HepG2 (cell line): ENCODE results near the gene PMEPA1. TPM values are rescaled to one million over a fixed set of nuclear protein-coding genes. Genes with fewer than 3 reads are reported as not detected.

ENCODE experiments used
- ATAC-seq: fragments of 200-7000 bp; cut with Tn5 transposase; 3 replicates; pipeline ENCODE4 v1.9.1; 2020; ENCODE audit warnings: mild to moderate bottlenecking, moderate library complexity
- BruUV-seq: library from RNA; stranded (reverse); fragments of 400-500 nt; replicated peaks from 2 replicates; lab custom pipeline; 2021; lab: Mats Ljungman, UMichigan
- CTCF ChIA-PET: fragments of 300-600 bp; formaldehyde crosslinking; extraction: SDS; loops from one replicate; lab custom pipeline; 2021; ENCODE audit warnings: low total read pairs, inconsistent platforms, low intra/inter-chr PET ratio; lab: Yijun Ruan, JAX
- POLR2A ChIA-PET: fragments of 350-600 bp; sonication (Branson Sonifier 250); formaldehyde crosslinking; loops from one replicate; lab custom pipeline; 2020; ENCODE audit warnings: antibody characterized with exemption, inconsistent platforms; lab: Yijun Ruan, JAX
- DNase-seq: peaks from one replicate; pipeline ENCODE4 v3.0.0-alpha.2; 2015; ENCODE audit warnings: low spot score
- FAIRE-seq: peaks from 3 replicates; lab custom pipeline; 2011; peaks lifted over from hg19 to GRCh38; lab: Jason Lieb, UNC
- H2AFZ ChIP-seq: one replicate; pipeline ENCODE4 v1.6.1; 2011; ENCODE audit warnings: low read length, inconsistent platforms
- H3K27ac ChIP-seq: fragments of 300-600 bp; 3 replicates; pipeline ENCODE4 v1.8.0; 2011; ENCODE audit warnings: mixed run types, mild to moderate bottlenecking, mixed read lengths, low read length, inconsistent platforms; ENCODE audit not compliant: insufficient read depth; ENCODE audit errors: extremely low read length
- H3K27me3 ChIP-seq, 2 experiments: fragments of 200-600 bp in 1 of 2; 2 replicates in 1 of 2; 3 replicates in 1 of 2; pipeline versions ENCODE4 v1.6.0 to v1.8.0; 2011; ENCODE audit warnings: low read length in 2 of 2, mild to moderate bottlenecking in 2 of 2, moderate library complexity in 2 of 2, inconsistent platforms in 1 of 2; ENCODE audit not compliant: insufficient read depth in 2 of 2, control insufficient read depth in 1 of 2
- H3K36me3 ChIP-seq, 2 experiments: fragments of 200-600 bp in 1 of 2; replicated peaks in 1 of 2; 2 replicates in 1 of 2; 3 replicates in 1 of 2; pipeline versions ENCODE4 v1.5.1 to v1.8.0; 2011; ENCODE audit warnings: low read length in 2 of 2, inconsistent platforms in 1 of 2; ENCODE audit not compliant: insufficient read depth in 2 of 2, control insufficient read depth in 1 of 2
- H3K4me1 ChIP-seq: 2 replicates; pipeline ENCODE4 v1.5.1; 2012; ENCODE audit warnings: low read length, inconsistent platforms; ENCODE audit not compliant: insufficient read depth
- H3K4me2 ChIP-seq: 2 replicates; pipeline ENCODE4 v1.6.0; 2011; ENCODE audit warnings: low read depth, low read length, inconsistent platforms
- H3K4me3 ChIP-seq, 3 experiments: fragments of 200-600 bp in 1 of 3; sonication (generic), shearing (Covaris generic) in 1 of 3; replicated peaks in 1 of 3; 2 replicates each; pipeline ENCODE4 v1.5.1; 2011 to 2016; ENCODE audit warnings: low read length in 3 of 3, inconsistent platforms in 2 of 3, low read depth in 2 of 3, mild to moderate bottlenecking in 2 of 3, control low read depth in 1 of 3, mixed read lengths in 1 of 3; ENCODE audit not compliant: insufficient read depth in 1 of 3
- H3K79me2 ChIP-seq: one replicate; pipeline ENCODE4 v1.6.1; 2011; ENCODE audit warnings: low read length, inconsistent platforms; ENCODE audit not compliant: insufficient read depth
- H3K9ac ChIP-seq: 2 replicates; pipeline ENCODE4 v1.6.0; 2011; ENCODE audit warnings: mild to moderate bottlenecking, low read depth, low read length, inconsistent platforms; ENCODE audit not compliant: insufficient read depth
- H3K9me3 ChIP-seq: 2 replicates; pipeline ENCODE4 v1.5.1; 2012; ENCODE audit warnings: mild to moderate bottlenecking, low read length
- H4K20me1 ChIP-seq: 2 replicates; pipeline ENCODE4 v1.6.0; 2011; ENCODE audit warnings: inconsistent platforms, mild to moderate bottlenecking, low read length, moderate library complexity; ENCODE audit not compliant: insufficient read depth
- FOXK1 ChIP-seq: sonication (generic); formaldehyde crosslinking; IDR thresholded peaks from 2 replicates; pipeline ENCODE4 v1.4.0; 2020; ENCODE audit warnings: low read depth, missing genetic modification reagents, borderline replicate concordance
- ISX ChIP-seq: sonication (generic); formaldehyde crosslinking; conservative IDR thresholded peaks from 2 replicates; pipeline ENCODE4 v1.5.0; 2020; ENCODE audit warnings: missing genetic modification reagents
- MEF2D ChIP-seq: sonication (generic); formaldehyde crosslinking; IDR thresholded peaks from 2 replicates; pipeline ENCODE4 v1.5.1; 2020; ENCODE audit warnings: mild to moderate bottlenecking, missing genetic modification reagents
- RCOR2 ChIP-seq: IDR thresholded peaks from 2 replicates; pipeline ENCODE4 v1.6.1; 2016; ENCODE audit warnings: missing biosample characterization, missing genetic modification reagents
- TAF15 ChIP-seq: fragments of 200-400 bp; formaldehyde crosslinking; IDR thresholded peaks from one replicate; pipeline ENCODE4 v1.6.1; 2018; ENCODE audit warnings: mild to moderate bottlenecking, low read depth, low read length; ENCODE audit not compliant: poor library complexity, severe bottlenecking
- ZFP1 ChIP-seq: IDR thresholded peaks from 2 replicates; pipeline ENCODE4 v1.6.1; 2016
- ZFP37 ChIP-seq: sonication (generic); formaldehyde crosslinking; IDR thresholded peaks from 2 replicates; pipeline ENCODE4 v1.4.0; 2020; ENCODE audit warnings: missing genetic modification reagents, borderline replicate concordance
- ZNF143 ChIP-seq: sonication (generic); formaldehyde crosslinking; IDR thresholded peaks from 2 replicates; pipeline ENCODE4 v1.4.0; 2020; ENCODE audit warnings: missing genetic modification reagents
- ZNF17 ChIP-seq: sonication (generic); formaldehyde crosslinking; IDR thresholded peaks from 2 replicates; pipeline ENCODE4 v1.5.0; 2020; ENCODE audit warnings: mild to moderate bottlenecking, missing genetic modification reagents
- ZNF672 ChIP-seq: sonication (generic); formaldehyde crosslinking; IDR thresholded peaks from 2 replicates; pipeline ENCODE4 v1.8.1; 2022; ENCODE audit warnings: missing genetic modification reagents
- ZNF746 ChIP-seq: sonication (generic); formaldehyde crosslinking; IDR thresholded peaks from 2 replicates; pipeline ENCODE4 v1.8.0; 2022; ENCODE audit warnings: mild to moderate bottlenecking, missing genetic modification reagents
- WGBS: methylation state at CpG from one replicate; pipeline ENCODE4 v1.1.6; 2017; ENCODE audit warnings: low lambda C conversion rate; 5-methylcytosine and 5-hydroxymethylcytosine counted together
- in situ Hi-C: cut with HindIII; loops from 2 replicates; pipeline ENCODE4 v1.10.0; 2017; ENCODE audit warnings: low pct_unique_long_range_greater_than_20kb; ENCODE audit not compliant: extremely low pct_ligation_motif_present
- intact Hi-C: fragments of 100-400 bp; cut with micrococcal nuclease; formaldehyde crosslinking; loops from one replicate; pipeline ENCODE4 v1.10.0; 2022; ENCODE audit not compliant: unreplicated experiment
- polyA plus RNA-seq, 8 experiments: library from polyadenylated mRNA; depleted of rRNA in 3 of 8; stranded (reverse) in 7 of 8; unstranded in 1 of 8; fragments of >200 nt; fragmentation: Illumina TruSeq in 4 of 8; extraction: Trizol in 4 of 8; gene quantifications; 2 replicates each; pipeline versions ENCODE4 v1.2.1 to v1.2.3, GENCODE V29; 2011 to 2016; ENCODE audit warnings: low read depth in 4 of 8, missing spikeins in 1 of 8, mixed read lengths in 1 of 8; ENCODE audit not compliant: insufficient read depth in 1 of 8
- total RNA-seq, 5 experiments: library from RNA; depleted of rRNA; stranded (reverse); fragments of >200 nt; fragmentation: Illumina TruSeq; extraction: Trizol; gene quantifications; 2 replicates each; pipeline ENCODE4 v1.2.3, GENCODE V29; 2016; ENCODE audit warnings: low read depth in 1 of 5
- TF ChIP-seq, protein P1 (sequence below): sonication (generic); formaldehyde crosslinking; IDR thresholded peaks from 2 replicates; pipeline ENCODE4 v1.4.0; 2020; ENCODE audit warnings: mild to moderate bottlenecking, missing genetic modification reagents

PMEPA1 gene
- total and polyA plus RNA-seq, 2 of the 13 experiments (the other 11 are each of a cell fraction or from before 2014, with no cell fraction given) = not detected

DNA sequence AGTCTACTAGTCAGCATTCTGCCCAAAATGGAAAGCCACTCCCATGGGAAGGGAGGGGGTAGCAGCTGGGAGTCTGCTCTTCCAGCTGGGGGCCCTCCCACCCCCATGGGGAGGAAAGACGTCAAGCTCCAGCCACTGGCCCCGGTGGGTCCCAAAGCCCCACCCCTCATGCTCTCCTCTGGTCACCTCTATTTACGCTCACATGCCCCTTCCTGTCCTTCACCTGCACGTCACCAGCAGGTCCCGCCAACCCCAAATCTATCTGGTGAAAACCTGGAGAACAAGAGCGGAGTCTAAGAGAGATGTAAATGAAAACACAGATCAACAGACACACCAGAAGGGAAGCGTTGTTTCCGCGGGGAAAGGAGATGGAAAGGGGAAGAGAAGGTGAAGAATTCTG, 59.5 kb downstream of the PMEPA1 start:
- Histone ChIP-seq H4K20me1 (peaks cover 3% of the 10 kb centered on the region; the same call in 1 of the 2 replicates), H3K36me3 (no peaks in the 10 kb centered on the region), H3K4me1 (no peaks in the 10 kb centered on the region), H2AFZ (no peak overlapping the region), H3K4me2 (no peak overlapping the region), H3K27ac (no peak overlapping the region), H3K27me3 (peaks cover 23 to 84% of the 10 kb centered on the region in 2 experiments), H3K79me2 (no peaks in the 10 kb centered on the region), H3K4me3 (no peak overlapping the region), H3K9ac (no peak overlapping the region), H3K9me3 (no peaks in the 10 kb centered on the region)
- intact Hi-C loops = no loop called here
- no peak for TF ChIP-seq FOXK1 (CRISPR knock-in tag)
- no peak for TF ChIP-seq ISX
- no peak for TF ChIP-seq MEF2D
- no peak for TF ChIP-seq ZNF17 (CRISPR knock-in tag)
- TF ChIP-seq RCOR2 (CRISPR knock-in tag) = no peak
- TF ChIP-seq ZFP1 (CRISPR knock-in tag) = no peak
- no peak for TF ChIP-seq ZNF143 (CRISPR knock-in tag)
- TF ChIP-seq ZNF672 (CRISPR knock-in tag) = no peak
- no peak for TF ChIP-seq ZFP37 (CRISPR knock-in tag)
- TF ChIP-seq TAF15 = no peak
- TF ChIP-seq, protein P1, sequence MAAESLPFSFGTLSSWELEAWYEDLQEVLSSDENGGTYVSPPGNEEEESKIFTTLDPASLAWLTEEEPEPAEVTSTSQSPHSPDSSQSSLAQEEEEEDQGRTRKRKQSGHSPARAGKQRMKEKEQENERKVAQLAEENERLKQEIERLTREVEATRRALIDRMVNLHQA (CRISPR knock-in tag) = no peak
- no peak for TF ChIP-seq ZNF746 (CRISPR knock-in tag)
- no peak for DNase-seq
- in situ Hi-C loops = loop anchor here (5.0 kb wide), 1 partner anchor 527 kb away; no protein-coding TSS in a partner anchor
- BruUV-seq = no TSS peak
- POLR2A ChIA-PET = no interaction called here
- CTCF ChIA-PET = no interaction called here
- no peak for FAIRE-seq
- WGBS = 10% methylated on average over 9 of the region's 9 CpGs
- no peak for ATAC-seq
